ENCODE results near the gene ZNF507. TPM values are rescaled to one million over a fixed set of nuclear protein-coding genes. Genes with fewer than 3 reads are reported as not detected.

Gene ZNF507
- polyA plus RNA-seq, 1 donor (not counting 4 experiments of a cell fraction or from before 2014, with no cell fraction given) = 10.2 TPM

DNA sequence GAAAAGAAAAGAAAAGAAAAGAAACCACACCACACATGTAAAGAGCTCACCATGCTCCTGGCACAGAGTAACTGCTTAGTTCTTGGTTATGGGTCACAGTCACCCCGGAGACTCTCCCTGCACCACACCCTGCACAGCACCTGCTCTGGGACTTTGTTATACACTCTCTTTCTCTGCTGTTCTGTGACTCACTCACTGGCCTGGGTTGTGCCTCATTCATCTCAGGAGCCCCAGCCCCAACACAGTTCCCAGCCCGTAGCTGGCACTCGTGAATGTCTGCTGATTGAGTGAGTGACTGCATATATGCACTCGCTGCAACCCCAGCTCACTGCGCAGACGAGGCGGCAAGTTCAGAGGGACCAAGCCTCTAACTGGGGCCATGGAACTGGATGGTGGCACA, 22.9 kb upstream of the ZNF507 start:
- H2AFZ ChIP-seq (ENCODE audit: control insufficient read depth, low read length) = no peak overlapping the region
- H3K36me3 ChIP-seq (ENCODE audit: control insufficient read depth in 2 of 2, extremely low read depth in 1 of 2, insufficient read depth in 2 of 2, low read length in 2 of 2) = no peaks in the 10 kb centered on the region
- dilution Hi-C loops (cut with MboI; ENCODE audit: extremely low pct_ligation_motif_present, low sequenced_read_pairs) = no loop called here
- TF ChIP-seq, protein P1, sequence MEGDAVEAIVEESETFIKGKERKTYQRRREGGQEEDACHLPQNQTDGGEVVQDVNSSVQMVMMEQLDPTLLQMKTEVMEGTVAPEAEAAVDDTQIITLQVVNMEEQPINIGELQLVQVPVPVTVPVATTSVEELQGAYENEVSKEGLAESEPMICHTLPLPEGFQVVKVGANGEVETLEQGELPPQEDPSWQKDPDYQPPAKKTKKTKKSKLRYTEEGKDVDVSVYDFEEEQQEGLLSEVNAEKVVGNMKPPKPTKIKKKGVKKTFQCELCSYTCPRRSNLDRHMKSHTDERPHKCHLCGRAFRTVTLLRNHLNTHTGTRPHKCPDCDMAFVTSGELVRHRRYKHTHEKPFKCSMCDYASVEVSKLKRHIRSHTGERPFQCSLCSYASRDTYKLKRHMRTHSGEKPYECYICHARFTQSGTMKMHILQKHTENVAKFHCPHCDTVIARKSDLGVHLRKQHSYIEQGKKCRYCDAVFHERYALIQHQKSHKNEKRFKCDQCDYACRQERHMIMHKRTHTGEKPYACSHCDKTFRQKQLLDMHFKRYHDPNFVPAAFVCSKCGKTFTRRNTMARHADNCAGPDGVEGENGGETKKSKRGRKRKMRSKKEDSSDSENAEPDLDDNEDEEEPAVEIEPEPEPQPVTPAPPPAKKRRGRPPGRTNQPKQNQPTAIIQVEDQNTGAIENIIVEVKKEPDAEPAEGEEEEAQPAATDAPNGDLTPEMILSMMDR (optimal IDR thresholded peaks at IDR 0.05 in 1 of 3, IDR thresholded peaks at IDR 0.05 in 1 of 3, conservative IDR thresholded peaks at IDR 0.05 in 1 of 3; ENCODE audit: extremely low read depth in 1 of 3, insufficient read depth in 2 of 3, low read length in 3 of 3) = no peak
- TF ChIP-seq EZH2 (IDR thresholded peaks at IDR 0.05; ENCODE audit: low read length) = no peak
- no peak for DNase-seq (ENCODE audit: low read depth, low spot score)
- H3K27me3 ChIP-seq (ENCODE audit: control insufficient read depth, extremely low read depth, insufficient read depth, low read length) = no peaks in the 10 kb centered on the region
- H4K20me1 ChIP-seq (ENCODE audit: control insufficient read depth, extremely low read depth, insufficient read depth, low read length) = no peaks in the 10 kb centered on the region
- no peak overlapping the region for H3K9ac ChIP-seq (ENCODE audit: control insufficient read depth, extremely low read depth, insufficient read depth, low read length)
- FAIRE-seq = no peak
- no peaks in the 10 kb centered on the region for H3K4me1 ChIP-seq (ENCODE audit: control insufficient read depth, extremely low read depth, insufficient read depth, low read length)
- H3K9me3 ChIP-seq (ENCODE audit: control insufficient read depth, low read depth, low read length) = no peaks in the 10 kb centered on the region
- H3K4me2 ChIP-seq (ENCODE audit: control insufficient read depth, extremely low read depth, insufficient read depth, low read depth, low read length) = no peak overlapping the region
- no peaks in the 10 kb centered on the region for H3K9me1 ChIP-seq (ENCODE audit: control insufficient read depth, extremely low read depth, insufficient read depth, low read length)
- no peaks in the 10 kb centered on the region for H3K79me2 ChIP-seq (ENCODE audit: control insufficient read depth, insufficient read depth, low read length)
- no peak overlapping the region for H3K4me3 ChIP-seq (ENCODE audit: control insufficient read depth in 2 of 3, extremely low read depth in 1 of 3, insufficient read depth in 2 of 3, low read depth in 1 of 3, low read length in 3 of 3)
- no peak overlapping the region for H3K27ac ChIP-seq (ENCODE audit: control insufficient read depth, insufficient read depth, low read length)

DNA sequence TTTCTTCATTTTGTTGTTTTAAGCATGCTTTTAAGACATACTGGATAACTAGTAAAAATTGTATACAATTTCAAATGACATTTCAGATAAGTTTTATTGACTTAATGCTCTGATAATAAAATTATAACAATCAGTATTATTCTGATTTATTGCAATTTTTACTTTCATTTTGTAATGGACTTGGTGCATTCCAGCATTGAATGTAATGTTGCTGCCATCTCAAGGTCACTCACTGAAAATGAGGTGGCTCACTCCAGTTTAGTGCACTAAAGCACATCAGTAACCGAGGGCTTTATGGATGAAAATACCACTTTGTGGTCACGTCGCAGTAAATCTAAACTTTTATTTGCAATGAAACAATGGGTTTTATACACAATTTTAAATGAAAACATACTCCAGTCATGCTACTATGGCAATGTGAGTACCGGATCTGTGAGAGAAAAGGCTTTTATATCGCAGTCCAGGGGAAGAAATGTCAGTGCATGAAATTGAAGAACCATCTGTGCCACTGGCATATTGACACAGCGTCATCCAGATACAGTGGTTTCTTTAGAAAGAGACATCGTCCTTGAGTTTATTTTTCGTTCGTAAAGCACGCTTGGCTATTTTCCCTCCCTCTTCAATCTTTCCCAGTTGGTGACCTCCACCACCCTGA, 20.7 kb upstream of the ZNF507 start:
- no peak overlapping the region for H3K4me3 ChIP-seq (ENCODE audit: control insufficient read depth in 2 of 3, extremely low read depth in 1 of 3, insufficient read depth in 2 of 3, low read depth in 1 of 3, low read length in 3 of 3)
- TF ChIP-seq, protein P1 (optimal IDR thresholded peaks at IDR 0.05 in 1 of 3, IDR thresholded peaks at IDR 0.05 in 1 of 3, conservative IDR thresholded peaks at IDR 0.05 in 1 of 3; ENCODE audit: extremely low read depth in 1 of 3, insufficient read depth in 2 of 3, low read length in 3 of 3) = no peak
- no peak for TF ChIP-seq EZH2 (IDR thresholded peaks at IDR 0.05; ENCODE audit: low read length)
- no peak for DNase-seq (ENCODE audit: low read depth, low spot score)
- no peak overlapping the region for H2AFZ ChIP-seq (ENCODE audit: control insufficient read depth, low read length)
- dilution Hi-C loops (cut with MboI; ENCODE audit: extremely low pct_ligation_motif_present, low sequenced_read_pairs) = no loop called here
- FAIRE-seq = no peak
- H3K9ac ChIP-seq (ENCODE audit: control insufficient read depth, extremely low read depth, insufficient read depth, low read length) = no peak overlapping the region
- H3K27me3 ChIP-seq (ENCODE audit: control insufficient read depth, extremely low read depth, insufficient read depth, low read length) = no peaks in the 10 kb centered on the region
- H3K9me3 ChIP-seq (ENCODE audit: control insufficient read depth, low read depth, low read length) = no peaks in the 10 kb centered on the region
- H3K36me3 ChIP-seq (ENCODE audit: control insufficient read depth in 2 of 2, extremely low read depth in 1 of 2, insufficient read depth in 2 of 2, low read length in 2 of 2) = no peaks in the 10 kb centered on the region
- H3K4me2 ChIP-seq (ENCODE audit: control insufficient read depth, extremely low read depth, insufficient read depth, low read depth, low read length) = no peak overlapping the region
- H4K20me1 ChIP-seq (ENCODE audit: control insufficient read depth, extremely low read depth, insufficient read depth, low read length) = no peaks in the 10 kb centered on the region
- no peaks in the 10 kb centered on the region for H3K4me1 ChIP-seq (ENCODE audit: control insufficient read depth, extremely low read depth, insufficient read depth, low read length)
- H3K9me1 ChIP-seq (ENCODE audit: control insufficient read depth, extremely low read depth, insufficient read depth, low read length) = no peaks in the 10 kb centered on the region
- no peak overlapping the region for H3K27ac ChIP-seq (ENCODE audit: control insufficient read depth, insufficient read depth, low read length)
- H3K79me2 ChIP-seq (ENCODE audit: control insufficient read depth, insufficient read depth, low read length) = no peaks in the 10 kb centered on the region

Measured in keratinocyte (primary cell).